GM18520 (cell line): ENCODE results near the gene DDIT3.

ENCODE experiments used
- ATAC-seq: cut with Tn5 transposase; IDR thresholded peaks from one replicate; pipeline ENCODE4 v1.9.1; 2021; ENCODE audit not compliant: unreplicated experiment

DDIT3 gene

DNA sequence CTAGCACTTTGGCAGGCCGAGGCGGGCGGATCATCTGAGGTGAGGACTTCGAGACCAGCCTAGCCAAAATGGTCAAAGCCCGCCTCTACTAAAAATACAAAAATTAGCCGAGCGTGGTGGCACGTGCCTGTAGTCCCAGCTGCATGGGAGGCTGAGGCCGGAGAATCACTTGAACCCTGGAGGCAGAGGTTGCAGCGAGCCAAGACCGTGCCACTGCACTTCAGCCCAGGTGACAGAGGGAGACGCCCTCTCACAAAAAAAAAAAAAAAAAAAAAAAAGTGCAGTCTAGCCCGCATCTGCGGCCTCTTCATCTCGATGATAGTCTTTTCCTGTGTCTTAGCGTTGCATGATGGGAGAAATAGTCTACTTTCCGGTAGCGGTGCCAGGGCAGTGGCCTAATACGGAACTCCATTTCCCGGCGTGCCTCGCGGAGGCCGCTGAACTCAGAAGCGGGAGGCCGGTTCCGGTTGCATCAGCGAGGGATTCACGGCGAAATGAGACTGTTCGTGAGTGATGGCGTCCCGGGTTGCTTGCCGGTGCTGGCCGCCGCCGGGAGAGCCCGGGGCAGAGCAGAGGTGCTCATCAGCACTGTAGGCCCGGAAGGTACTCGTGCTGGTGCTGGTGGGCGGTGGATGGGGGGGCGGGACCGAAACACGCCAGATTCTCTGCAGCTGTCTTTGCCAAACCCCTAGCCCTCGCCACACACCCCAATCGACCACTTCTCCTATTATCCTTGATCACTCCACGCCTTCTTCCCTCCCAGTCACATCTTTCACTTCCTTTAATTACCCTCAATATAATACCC is 32.5 kb downstream of the DDIT3 start, which contains the start of gene MARS1:
TSS of gene MARS1 (plus strand) at position 472 of the 805 bp plus-strand sequence. CDS start at position 495, 23 bp downstream.
- peak; percentile 99 for ATAC-seq

DNA sequence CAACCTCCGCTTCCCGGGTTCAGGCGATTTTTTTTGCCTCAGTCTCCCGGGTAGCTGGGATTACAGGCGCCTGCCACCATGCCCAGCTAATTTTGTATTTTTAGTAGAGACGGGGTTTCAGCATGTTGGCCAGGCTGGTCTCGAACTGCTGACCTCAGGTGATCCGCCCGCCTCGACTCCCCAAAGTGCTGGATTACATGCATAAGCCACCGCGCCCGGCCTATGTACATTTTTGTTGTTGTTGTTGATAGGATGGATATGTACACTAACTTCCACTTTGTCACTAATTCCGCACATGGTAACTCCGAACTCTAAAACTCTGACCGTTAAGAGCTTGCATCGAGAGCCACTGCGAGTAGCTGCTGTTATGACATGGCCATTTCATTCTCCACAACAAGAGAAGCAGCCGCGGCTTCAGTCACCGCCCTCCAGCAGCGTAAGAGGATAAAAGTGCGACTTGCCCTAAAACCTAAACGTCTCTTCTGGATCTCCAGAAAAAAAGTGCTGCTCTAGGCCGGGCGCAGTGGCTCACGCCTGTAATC is 33.2 kb downstream of the DDIT3 start:
- no peak for ATAC-seq

DNA sequence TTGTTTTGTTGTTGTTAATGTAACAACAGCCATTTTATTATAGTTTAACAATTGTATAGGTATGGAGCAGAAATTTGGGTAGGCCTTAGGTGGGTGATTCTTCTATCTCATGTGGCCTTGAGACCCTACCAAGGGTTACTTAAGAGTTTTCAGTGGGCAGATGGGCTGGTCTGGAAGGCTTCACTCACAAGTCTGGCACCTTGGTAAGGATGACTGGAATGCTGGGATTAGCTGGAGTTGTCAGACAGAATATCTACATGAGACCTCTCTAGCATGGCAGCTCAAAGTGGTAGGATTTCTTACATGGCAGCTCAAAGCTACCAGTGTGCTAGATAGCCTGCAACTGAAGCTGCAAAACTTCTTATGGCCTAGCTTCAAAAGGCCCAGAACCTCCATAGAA is 34.6 kb downstream of the DDIT3 start:
- no peak for ATAC-seq

DNA sequence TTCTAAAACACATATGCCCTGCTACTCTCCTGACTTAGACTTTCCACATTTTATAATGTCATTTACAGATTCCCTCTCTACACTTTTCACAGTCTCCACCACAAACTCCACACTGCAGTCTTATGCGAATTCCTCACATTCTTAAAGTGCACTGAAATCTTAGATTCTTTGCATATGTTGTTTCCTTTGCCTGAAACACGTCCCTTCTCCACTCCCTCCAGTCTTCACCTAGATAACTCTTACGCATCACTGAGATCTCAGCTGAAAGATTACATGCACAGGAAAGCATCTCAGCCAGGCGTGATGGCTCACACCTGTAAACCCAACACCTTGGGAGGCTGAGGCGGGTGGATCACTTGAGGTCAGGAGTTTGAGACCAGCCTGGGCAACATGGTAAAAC is 36.8 kb downstream of the DDIT3 start:
- no peak for ATAC-seq

DNA sequence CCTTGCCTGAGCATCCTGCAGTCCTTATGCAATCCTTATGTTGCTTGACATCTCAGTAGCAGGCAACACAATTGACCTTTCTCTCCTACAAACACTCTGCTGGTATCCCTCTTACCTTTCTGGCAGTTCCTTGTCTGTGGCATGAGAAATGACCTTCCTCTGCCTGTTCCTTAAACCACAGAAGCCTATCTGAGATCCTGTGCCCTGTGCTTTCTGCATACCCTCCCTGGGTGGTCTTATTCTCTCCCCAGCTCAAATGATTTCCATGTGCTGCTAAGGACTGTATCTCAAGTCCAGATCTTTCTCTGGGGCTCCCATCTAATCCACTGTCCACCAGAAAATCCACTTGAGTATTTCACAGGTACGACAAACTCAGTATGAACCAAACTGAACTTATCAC is 38.6 kb downstream of the DDIT3 start:
- no peak for ATAC-seq

DNA sequence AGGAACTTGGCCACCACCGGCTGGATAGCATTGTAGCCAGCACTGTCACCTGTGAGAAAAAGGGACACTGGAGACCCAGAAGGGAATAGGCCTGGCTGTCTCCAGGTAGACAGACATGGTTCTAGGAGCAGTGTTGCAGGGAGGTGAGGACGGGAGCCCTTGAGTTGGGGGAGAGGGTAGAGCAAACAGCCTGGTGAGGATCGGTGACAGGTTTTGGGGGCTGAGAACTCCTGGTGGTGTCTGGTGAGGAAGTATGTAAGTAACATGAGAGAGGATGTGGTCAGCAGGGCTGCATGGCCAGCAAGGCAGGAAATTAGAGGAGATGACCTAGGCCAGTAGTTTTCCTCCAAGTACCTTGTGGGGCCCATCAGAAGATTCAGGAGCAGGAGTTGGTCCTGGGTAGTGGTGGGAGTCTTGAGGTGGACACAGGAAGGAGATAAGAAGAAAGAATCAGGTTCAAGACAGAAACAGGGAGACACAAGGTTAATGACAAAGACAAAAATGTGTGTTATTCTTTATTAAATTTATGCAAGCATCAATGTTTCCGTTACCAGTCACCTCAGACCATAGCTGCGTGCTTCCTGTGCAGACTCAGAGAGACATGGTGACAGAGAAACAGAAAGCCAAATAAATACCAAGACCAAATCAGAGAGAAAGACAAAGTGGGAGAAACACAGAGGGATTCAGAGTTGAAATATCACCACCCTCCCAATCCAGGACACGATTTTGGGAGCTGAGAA is 40.8 kb downstream of the DDIT3 start, which contains the start of gene ARHGAP9:
TSS of gene ARHGAP9 (minus strand) at position 491 of the 740 bp plus-strand sequence. CDS start at position 31, 460 bp downstream.
- no peak for ATAC-seq

DNA sequence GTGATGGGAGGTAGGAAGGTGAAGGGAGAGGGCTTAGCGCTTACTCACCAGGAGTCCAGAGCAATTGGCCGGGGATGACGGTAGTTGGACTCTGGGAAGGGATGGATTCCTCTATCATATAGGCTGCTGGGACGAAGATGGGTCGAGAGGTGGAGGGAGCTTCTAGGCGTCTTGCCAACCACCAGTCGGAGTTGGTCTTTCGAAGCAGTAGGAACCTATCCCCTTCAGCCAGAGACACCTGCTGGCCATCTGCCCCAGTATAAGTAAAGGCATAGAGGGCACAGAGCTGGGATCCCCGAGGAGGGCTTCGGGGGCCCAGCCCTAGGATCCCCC is 41.3 kb downstream of the DDIT3 start:
- no peak for ATAC-seq

DNA sequence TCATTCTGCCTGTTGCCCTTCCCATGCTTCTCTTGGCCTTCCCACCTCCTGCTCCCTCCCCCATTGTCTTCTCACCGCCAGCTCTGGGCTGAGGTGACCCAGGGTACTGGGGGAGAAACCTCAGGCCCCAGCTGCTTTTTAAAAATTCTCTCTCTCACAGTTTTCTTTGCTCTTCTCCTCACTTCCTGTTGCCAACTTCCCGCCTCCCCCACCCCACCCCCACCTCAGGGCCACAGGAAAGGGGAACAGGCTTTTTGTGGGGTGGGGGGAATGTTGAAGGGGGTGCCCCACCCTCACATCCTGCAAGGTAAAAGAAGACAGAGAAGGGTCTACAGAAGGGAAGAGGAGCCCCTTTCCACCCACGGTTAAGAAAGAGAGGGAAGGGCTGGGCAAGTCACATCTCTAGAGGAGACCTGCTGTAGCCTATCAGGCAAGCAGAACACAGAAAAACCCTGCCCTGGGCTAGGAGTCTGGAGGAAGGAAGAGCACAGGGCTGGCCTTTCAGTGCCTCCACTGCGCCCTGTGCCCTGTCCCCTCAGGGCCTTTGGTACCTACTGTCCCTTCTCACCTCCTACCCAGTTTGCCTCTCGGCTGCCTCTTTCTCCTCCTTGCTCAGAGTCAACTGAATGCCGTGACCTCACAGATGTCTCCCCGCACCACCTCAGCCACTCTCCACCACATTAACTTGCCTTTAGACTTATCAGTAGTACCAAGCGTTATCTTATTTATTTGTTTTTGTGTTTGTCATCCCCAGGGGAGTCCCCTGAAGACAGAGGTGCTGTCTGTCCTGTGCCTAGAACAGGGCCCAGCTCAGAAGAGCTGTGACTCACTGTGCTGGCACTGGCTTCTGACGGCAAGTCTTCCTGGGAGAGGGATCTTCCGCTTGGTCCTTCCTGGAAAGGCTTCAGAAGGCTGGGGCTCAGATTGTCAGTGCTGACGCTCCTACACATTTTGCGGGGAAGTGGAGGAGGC is 42.3 kb downstream of the DDIT3 start:
- ATAC-seq = peak; percentile 32

DNA sequence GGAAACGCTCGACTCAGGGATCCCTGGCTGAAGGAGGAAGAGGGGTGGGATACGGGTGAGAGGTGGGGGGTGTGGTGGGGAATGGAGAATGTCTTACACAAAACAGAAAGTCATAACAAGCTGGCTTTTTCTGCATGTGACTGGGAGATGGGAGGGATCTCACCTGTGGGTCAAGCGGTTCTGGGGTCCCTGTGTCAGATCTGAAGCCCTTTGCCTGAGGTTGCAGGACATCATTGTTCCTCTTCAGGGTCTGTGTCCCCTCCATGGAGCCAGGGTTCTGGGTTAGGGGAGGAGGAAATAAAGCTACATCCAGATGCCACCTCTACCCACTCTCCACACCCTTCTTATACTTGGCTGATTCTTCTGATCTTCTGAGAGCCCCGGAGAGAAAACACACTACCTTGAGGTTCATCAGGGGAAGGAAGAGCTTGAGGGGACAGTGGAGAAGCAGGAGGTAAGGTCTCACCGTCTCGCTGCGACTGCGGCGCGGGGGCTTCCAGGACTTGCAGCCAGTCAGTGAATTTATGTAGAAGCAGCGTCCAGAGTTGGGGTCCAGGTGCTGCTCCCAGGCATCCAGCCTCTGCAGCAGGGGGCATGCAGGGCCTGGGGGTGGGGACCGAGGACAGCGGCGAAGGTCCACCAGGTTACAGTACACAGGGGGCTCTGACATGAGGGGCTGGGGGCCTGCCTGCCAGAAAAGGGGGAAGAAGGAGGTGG is 43.2 kb downstream of the DDIT3 start:
- no peak for ATAC-seq

DNA sequence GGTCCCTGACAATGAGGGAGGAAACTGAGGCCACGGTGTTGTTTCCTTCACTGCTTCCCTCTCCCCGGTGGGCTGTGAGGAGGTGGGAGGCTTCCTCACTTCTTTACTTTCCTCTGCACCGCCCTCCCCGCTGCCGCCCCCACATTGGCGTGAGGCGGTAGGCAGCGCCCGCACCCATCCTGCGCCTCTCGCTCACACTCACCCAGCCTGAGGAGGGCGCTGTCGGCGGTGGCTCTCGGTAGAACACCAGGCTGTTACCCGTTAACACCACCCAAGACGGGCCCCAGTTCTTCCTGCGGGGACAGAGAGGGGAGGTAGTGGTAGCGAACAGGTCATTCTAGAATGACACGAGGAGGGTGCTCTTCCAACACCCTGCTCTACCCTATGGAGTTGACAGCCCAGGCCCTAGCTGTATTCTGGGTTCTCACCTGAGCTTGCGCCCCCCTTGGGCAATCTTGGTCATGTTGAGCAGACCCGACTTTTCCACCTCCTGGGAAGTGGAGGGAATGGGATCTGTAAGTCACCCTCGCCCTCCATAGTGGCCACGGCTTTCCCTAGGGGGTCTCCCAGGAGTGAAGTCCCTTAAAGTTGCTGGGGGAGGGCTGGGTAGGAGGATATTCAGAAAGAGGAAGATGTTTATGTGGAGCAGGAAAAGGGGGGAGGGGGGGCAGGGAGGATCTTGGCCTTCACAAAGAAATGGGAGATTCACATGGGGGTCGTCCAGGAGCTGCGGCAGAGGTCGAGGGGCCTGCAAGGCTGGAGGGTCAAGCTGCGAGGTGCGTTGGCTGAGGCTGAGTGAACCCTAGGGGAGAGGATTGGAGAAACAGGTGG is 43.9 kb downstream of the DDIT3 start:
- no peak for ATAC-seq

DNA sequence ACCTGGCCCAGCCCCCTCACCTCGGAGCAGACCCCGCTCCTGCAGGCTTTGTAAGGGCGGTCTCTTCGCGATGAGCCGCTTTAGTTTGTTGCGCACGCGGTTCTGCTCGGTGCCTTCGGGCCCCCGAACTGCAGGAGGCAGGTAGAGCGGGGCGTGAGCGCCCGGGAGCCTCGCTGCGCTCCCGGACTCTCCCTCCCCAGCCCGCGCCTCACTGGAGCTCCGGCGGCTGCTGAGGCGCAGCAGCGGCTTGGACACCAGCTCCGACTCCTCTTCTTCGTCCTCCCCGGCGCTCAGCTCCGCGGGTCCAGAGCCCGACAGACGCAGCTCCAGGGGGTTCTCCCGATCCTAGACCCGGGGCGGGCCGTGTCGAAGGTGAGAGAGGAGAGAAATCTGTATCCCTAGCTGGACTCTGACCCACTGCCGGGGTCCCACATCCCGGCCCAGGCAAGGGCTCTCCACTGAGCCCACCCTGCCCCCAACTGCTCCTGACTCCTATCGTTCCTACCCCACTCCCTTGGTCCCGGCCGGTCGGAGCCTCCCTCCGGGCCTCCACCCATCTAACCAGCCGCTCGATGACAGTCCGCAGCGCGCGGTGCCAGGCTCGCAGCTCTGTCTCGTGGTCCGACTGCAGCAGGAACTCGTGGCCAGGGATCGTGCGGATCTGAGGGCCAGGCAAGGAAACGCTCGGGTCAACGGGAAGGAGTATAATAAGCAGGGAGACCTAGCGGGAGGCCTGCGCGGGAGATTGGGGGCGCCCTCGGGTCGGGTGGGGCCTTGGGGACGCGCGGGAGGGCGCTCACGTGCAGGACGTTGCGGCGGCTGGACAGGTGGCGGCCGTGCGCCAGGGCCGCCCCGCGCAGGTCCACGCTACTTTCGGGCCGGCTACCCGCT is 44.8 kb downstream of the DDIT3 start:
- ATAC-seq = no peak

DNA sequence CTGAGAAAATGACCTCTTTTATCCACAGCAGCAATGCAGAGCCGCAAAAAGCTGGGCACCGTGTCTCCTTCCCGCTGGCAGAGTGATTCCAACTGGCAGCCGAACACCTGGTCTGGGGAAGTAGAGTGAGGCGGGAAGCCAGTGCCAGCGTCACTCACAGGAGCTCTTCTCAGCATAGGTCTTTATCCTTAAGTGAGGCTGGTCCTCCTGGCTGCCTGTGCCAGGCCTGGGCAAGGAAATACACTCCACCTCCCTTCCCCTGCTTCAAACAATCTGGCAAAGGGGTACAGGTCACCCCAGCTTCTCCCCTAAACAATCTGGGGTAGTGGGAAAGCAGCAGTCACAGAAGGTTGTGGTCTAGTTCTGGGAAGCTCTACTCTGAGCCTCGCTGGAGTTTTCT is 45.5 kb downstream of the DDIT3 start:
- ATAC-seq = no peak

DNA sequence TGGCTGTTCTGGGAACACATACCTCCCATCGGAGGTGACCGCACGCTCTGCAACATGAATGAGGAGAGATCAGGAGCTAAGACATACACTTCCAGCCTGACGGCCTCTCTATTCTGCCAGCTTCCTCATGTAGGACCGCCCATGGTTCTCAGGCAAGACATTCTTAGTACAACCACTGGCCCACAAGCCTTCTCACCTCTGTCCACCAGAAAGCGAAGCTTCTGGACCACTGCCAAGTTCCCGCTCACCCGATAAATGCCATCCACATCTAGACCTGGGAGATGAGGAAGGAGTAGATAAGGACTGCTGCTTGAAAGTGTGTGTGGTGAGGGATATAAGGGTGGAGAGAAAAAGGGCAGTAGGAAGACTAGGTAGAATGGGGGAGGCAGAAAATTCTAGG is 45.9 kb downstream of the DDIT3 start:
- ATAC-seq = no peak

DNA sequence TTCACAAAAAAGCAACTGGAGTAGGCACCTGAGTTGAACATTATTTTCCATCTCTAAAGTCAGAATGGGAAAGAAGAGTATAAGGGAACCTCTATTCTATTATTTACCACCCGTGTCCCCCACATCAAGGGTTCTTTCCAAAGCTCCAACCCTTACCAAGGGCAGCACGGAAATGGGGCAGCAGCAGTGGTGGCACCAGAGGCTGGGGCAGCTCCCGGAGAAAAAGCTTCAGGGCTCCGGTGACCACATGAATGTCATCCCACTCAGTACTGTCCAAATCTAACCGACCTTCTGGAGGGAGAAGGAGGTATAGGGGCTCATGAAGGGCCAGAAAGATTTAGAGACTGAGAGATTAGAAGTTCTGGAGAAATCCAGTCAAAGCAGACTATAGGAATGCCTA is 46.4 kb downstream of the DDIT3 start:
- no peak for ATAC-seq

DNA sequence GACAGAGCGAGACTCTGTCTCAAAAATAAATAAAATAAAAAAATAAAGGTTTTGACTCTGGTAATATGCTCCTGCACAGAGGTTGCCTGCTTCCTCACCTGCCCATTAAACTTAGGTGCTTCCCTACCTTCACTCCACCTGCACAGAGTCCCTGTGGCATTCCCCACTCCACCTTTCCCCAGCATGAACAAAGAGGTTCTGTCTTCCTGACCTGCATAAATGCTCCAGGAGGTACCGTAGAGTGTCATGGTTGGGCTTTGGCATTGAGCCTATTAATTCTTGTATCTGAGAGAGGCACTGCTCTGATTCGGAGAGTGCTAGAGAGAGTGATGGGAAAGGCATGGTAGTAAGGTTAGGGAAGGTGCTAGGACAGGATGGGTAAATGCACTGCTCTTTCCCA is 46.9 kb downstream of the DDIT3 start:
- ATAC-seq = no peak

DNA sequence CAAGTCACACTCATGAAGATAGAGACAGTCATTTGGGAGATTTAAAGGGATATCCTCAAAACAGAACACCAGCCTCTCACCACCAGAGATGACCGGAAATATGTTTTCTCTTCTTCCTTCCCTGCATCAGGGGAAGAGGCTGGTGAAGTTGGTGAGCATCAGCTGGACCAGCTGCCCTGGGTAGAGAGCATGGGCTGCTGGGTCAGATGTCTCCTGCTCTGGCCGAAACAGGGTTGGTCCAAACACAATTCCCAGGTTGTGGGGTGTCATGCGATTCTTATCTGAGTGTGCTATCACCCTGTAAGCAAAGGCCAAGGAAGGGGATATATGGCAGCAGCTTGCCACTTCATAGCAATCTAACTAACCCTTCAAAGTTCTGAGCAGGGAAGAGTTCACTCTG is 47.9 kb downstream of the DDIT3 start:
- no peak for ATAC-seq

DNA sequence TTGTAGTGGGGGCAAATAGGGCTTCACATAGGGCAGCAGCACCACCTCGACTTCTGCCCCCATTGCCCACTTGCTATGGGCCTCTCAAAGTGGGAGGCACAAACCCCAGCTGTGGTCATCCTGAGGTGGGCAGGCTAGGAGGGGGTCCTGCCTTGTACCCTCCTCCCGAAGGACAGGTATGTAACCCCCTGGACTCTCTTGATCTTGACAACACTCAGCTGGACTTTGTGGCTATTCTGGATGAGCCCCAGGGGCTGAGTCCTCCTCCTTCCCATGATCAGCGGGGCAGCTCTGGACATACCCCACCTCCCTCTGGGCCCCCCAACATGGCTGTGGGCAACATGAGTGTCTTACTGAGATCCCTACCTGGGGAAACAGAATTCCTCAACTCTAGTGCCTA is 48.7 kb downstream of the DDIT3 start:
- no peak for ATAC-seq

DNA sequence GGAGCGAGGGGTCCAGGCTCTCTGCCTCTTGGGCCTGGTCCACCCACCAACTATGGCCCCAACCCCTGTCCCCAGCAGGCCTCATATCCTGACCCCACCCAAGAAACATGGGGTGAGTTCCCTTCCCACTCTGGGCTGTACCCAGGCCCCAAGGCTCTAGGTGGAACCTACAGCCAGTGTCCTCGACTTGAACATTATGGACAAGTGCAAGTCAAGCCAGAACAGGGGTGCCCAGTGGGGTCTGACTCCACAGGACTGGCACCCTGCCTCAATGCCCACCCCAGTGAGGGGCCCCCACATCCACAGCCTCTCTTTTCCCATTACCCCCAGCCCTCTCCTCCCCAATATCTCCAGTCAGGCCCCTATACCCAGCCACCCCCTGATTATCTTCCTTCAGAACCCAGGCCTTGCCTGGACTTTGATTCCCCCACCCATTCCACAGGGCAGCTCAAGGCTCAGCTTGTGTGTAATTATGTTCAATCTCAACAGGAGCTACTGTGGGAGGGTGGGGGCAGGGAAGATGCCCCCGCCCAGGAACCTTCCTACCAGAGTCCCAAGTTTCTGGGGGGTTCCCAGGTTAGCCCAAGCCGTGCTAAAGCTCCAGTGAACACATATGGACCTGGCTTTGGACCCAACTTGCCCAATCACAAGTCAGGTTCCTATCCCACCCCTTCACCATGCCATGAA is 49.2 kb downstream of the DDIT3 start:
- ATAC-seq = no peak
